SHP77 treated with DMSO at 0.1 percent for 48 hours (cell line): Measurements from ENCODE around the gene GSTT2.
"Not testable (repeated sequence)": the region's sequence is repeated elsewhere in the genome, so short reads cannot be mapped to it uniquely, and the experiment has no call there.

Experiments
- DNase-seq: peaks from one replicate; lab custom pipeline; 2025; lab: John Stamatoyannopoulos, UW

GSTT2 gene

GRCh38 chr22:23979557-23980240 is at the start of gene GSTT2:
TSS of gene GSTT2 (plus strand) at chr22:23980134.
- not testable (repeated sequence) for DNase-seq

DNA sequence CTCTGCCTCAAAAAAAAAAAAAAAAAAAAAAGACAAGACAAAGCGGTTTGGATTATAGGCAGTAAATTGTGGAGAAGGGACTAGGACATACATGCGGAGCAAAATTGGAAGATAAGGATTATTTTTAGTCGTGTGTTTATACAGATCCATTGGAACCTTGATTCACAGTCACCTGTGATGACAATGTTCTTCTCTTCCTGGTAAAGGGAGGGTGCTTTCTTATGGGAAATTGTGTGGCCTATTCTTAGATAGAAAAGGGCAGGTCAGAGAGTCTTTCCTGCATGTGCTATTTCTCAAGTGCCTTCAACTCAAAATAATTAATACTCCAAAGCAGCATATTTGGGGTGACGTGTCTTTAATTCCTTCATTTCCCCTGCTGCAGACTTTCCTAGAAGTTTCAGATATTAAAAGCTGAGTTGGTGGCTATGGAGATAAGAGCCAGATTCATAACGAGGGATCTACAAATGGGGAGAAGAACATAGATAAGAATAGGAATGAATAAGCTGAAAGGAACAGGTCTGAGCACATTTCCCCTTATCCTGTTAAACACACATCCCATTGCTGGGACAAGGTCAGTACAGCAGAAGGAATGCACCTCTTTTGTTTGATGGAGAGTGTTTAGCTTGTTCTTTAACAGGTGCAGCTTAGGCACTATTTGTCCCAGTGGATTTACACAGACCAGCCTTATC is 41.5 kb upstream of the GSTT2 start:
- DNase-seq = no peak

DNA sequence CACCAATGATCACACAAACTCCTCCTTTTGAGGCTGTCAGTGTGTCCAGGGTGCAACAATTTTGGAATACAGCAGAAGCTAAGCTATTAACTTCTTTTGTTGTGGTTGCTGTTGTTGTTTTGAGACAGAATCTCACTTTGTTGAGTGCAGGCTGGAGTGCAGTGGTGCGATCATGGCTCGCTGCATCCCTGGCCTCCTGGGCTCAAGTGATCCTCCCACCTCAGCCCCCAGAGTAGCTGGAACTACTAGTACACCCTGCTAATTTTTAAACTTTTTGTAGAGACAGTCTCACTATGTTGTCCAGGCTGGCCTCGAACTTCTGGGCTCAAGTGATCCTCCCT is 40.9 kb upstream of the GSTT2 start:
- DNase-seq = no peak

DNA sequence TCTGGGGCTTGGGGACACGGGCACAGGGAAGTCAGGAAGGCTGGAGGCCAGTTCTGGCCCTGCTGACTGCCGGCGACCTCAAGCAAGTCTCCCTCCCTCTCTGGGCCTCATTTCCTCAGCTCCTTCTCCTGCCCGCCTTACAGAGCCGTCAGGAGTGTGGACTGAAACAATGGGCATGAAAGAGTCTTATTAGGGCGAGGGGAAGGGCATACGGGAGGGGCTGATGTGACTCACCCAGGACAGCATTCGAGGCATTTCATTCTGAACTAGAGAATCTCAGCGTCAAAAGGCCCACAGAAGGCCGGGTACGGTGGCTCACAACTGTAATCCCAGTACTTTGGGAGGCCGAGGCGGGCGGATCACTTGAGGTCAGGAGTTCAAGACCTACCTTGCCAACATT is 39.8 kb upstream of the GSTT2 start:
- not testable (repeated sequence) for DNase-seq

DNA sequence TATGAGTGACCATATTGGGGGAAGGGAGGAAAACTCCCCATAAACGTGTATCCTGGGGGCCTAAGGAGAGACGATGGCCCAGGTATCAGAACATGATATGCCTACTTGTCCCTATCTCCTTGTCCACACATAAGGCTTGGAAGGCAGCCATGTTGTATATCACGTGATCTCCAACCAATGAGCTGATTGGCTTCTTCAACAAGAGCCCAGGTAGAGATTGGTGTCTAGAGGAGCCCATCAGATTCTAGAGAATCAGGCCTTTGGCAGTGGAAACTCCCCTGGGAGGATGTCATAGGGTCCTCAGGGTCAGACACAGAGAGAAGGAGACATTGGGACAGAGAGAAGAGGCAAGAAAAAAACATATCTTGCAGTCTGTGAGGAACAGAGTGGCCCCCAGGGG is 32.5 kb upstream of the GSTT2 start:
- not testable (repeated sequence) for DNase-seq

- not testable (repeated sequence) for DNase-seq
These were observed 30.2 kb upstream of the GSTT2 start for GRCh38 chr22:23949764-23950163.

DNA sequence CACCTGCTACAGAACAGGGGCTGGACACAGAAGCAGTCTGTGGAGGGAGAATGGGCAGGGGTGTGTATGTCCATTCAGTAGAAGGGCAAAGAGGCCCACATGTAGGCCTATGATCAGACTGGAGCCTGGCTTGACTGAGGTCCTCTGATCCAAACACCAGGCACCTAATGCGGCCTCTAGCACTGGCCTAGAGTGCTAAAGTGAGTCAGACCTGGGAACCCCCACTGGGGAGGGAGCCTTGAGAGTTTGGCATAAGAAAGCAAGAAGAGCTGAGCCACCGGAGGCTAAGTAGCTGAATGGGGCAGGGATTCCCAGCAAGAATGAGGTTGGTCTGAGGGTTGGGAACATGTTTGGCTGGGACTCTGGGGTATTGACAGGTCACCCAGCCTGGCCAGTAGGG is 28.6 kb upstream of the GSTT2 start:
- DNase-seq = not testable (repeated sequence)

DNA sequence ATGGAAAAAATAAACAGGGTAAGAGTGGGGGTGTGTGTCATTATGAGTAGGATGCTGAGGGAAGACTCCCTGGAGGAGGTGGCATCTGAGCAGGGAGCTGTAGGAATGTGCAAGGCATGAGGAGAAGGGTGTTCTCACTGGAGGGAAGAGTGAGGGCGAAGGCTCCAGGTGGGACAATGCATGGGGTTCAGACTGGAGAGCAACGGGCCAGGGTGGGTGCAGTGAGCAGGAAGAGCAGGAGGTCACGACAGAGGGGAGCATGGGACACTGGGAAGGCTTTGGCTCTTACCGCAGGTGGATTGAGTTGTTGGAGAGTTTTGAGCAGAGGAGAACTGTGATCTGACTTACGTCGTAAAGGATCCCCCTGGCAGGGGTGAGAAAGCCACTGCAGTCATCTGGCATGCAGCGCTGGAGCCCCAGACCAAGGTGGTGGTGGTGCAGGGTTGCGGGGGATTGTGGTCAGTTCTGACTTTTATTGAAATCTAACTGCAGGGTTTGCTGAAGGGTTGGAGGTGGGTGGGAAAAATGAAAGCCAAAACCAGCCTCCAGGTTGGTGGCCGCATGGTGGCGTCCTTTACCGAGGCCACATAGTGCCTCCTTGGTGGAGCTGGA is 27.0 kb upstream of the GSTT2 start:
- DNase-seq = not testable (repeated sequence)

DNA sequence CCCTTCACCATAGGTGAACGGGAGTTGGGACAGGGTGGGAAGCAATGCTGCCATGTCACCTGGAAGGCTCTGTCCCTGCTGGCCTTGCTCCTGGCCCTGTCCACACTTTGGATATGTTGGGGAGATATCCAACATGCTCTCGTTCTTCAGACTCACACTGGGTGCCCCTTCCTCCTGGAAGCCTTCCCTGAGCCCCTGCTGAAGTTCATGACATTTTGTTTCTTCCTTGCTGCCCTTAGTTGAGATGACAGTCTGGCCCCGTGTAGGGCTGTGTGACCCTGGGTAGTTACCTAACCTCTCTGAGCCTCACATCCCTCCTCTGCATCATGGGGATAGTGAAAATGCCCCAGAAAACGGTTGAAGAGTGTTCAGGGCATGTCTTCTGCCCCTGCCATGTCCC is 26.4 kb upstream of the GSTT2 start:
- DNase-seq = not testable (repeated sequence)

- DNase-seq = not testable (repeated sequence)
These were observed 25.5 kb upstream of the GSTT2 start for GRCh38 chr22:23954193-23954990.

DNA sequence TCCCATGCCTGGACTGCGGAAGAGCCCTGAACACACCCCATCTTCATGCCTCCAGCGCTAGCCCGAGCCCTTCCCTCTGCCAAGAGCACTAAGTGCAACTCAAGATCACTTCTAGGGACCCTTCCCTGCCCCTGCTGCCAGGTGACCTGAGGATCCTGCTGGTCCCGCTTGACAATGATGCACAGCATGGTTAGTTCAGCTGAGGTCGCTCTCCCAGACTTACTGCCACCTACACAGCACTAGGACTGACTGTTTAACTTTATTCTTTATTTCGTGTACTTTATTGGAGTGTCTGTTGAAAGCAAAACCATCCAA is 25.0 kb upstream of the GSTT2 start:
- not testable (repeated sequence) for DNase-seq

DNA sequence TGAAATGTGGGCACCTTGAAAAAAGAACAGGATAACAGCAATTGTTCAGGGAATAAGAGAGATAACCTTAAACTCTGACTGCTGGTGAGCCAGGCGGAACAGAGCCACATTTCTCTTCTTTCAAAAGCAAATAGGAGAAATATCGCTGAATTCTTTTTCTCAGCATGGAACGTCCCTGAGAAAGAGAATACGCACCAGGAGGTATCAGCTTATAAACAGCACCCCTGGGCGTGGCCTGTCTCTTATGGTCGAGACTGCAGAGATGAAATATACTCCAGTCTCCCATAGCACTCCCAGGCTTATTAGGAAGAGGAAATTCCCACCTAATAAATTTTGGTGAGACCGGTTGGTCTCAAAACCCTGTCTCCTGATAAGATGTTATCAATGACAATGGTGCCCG is 24.0 kb upstream of the GSTT2 start:
- DNase-seq = not testable (repeated sequence)

DNA sequence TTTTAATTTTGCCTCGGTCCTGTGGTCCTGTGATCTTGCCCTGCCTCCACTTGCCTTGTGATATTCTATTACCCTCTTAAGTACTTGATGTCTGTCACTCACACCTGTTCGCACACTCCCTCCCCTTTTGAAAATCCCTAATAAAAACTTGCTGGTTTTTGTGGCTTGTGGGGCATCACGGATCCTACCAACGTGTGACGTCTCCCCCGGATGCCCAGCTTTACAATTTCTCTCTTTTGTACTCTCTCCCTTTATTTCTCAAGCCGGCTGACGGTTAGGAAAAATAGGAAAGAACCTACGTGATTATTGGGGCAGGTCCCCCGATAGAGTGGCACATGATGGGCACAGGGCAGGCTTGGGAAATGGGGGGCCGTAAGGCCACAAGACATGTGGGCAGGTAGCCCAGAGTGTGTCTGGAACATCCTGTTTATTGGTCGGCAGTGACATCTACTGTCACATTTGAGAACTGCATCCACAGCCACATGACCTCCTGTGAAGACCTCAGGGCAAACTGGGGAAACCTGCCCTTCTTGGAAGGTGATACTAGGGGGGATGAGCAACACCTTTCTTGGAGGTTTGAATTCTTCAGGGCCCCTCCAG is 23.5 kb upstream of the GSTT2 start:
- DNase-seq = peak; percentile 44

DNA sequence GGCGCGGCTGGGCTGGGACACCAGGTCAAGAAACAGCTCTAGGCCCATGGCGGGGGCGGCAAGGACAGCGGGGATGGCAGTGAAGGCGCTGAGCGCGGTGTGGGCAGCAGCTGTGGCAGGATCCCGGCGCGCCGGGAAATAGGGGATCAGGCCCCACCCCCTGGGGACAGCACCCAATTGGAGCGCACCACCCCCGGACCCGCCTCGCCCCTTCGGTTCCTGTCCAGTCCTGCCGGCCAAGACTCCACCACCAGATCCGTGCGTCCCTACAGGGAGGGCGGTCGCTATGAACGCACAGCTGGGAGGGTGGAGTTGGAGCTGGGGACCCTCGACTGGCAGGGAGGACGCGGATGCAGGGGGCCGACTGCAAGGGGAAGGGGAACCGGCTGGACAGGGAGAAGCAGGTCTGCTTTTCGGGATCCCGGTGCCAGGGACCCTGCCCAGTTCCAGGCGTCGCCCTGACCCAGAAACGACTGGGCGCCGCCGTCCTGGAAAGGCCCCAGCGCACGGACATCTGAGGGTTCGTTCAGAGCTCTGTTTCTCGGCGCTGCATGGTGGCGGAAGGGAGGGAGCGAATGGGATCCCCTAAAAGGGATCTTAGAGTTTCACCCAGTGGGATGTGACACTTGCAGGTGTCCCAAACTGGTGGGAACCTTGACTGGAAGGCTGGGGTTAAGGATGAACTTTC is 18.7 kb upstream of the GSTT2 start, which contains the start of gene GSTT2B:
TSS of gene GSTT2B (minus strand) at position 112 of the 688 bp plus-strand sequence. CDS start at position 48, 64 bp downstream.
- not testable (repeated sequence) for DNase-seq

DNA sequence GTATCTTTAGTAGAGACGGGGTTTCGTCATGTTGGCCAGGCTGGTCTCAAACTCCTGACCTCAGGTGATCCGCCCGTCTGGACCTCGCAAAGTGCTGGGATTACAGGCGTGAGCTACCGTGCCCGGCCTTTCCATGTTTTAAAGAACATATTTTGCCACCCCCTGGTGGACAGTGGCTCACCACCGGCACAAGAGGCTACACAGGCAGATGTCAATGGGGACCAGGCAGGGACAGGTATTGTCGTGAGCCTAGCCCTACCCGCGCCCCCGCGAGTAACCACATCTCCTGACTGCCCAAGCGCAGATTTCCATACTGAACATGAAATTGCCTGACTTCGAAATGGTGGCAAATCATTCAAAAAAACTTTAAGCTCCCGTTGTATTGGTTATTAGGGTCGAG is 13.8 kb upstream of the GSTT2 start:
- not testable (repeated sequence) for DNase-seq

- not testable (repeated sequence) for DNase-seq
These were observed 13.4 kb upstream of the GSTT2 start, which contains the start of gene DDTL for GRCh38 chr22:23966568-23966967. TSS of gene DDTL (plus strand) at chr22:23966888. CDS start at chr22:23966915, 27 bp downstream.

DNA sequence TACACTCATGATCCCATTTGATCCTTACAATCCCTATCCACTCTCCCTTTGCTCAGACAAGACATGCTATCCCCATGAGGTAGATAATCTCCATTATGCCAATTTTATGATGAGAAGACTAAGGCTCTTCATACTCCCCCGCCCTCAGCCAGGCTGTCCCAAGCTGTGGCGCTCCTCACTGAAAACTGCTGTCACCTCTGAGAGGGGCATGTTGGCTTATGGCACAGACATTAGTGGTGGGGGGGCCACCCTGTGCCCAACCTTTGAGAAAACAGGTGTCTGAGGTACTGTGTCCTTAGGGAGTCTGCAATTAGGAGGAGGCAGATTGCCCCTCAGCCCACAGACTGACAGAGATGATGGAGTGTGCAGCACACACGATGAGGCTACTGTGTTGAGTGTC is 10.9 kb upstream of the GSTT2 start:
- no peak for DNase-seq

- no peak for DNase-seq
These were observed 9.7 kb upstream of the GSTT2 start for GRCh38 chr22:23970201-23970641.

GRCh38 chr22:23970816-23971486 is 9.0 kb upstream of the GSTT2 start:
- no peak for DNase-seq

GRCh38 chr22:23971927-23972326 is 8.0 kb upstream of the GSTT2 start:
- not testable (repeated sequence) for DNase-seq

DNA sequence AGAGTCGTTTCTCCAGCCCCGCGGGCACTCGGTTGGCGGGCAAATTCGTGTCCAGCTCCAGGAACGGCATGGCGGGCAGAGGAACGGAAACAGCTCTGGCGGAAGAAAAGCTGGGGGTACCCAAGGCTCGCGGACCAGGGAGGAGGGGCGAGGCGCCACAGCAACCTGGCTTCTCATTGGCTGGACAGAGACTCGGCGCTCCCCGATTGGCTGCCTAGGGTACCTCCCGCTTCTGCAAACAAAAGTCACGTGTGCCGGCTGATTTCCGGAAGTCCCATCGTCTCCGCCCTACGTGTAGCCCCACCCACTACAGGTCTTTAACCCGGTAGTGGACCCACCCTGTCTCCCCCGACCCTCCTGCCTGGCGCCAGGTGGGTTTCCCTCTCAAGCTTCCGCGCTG is 5.6 kb upstream of the GSTT2 start, which contains the start of gene DDT:
TSS of gene DDT (minus strand) at position 97 of the 400 bp plus-strand sequence. CDS start at position 70, 27 bp downstream.
- not testable (repeated sequence) for DNase-seq
